ENCODE data around the gene ZNF568. TPM values are rescaled to one million over a fixed set of nuclear protein-coding genes. Genes with fewer than 3 reads are reported as not detected.

Gene ZNF568
- total RNA-seq, 4 donors from 2014 or later: 5.6 to 13.2 (median 8.4) TPM

- peak in 2 of 3 donors; percentile 70 to 78 for TF ChIP-seq CTCF (IDR thresholded peaks at IDR 0.05)
- peak; percentile 56 for DNase-seq (ENCODE audit: low spot score)
- peak; percentile 99 for ATAC-seq (ENCODE audit: low FRiP score)
These were observed 57.1 kb downstream of the ZNF568 start for GRCh38 chr19:36973021-36973843.

DNA sequence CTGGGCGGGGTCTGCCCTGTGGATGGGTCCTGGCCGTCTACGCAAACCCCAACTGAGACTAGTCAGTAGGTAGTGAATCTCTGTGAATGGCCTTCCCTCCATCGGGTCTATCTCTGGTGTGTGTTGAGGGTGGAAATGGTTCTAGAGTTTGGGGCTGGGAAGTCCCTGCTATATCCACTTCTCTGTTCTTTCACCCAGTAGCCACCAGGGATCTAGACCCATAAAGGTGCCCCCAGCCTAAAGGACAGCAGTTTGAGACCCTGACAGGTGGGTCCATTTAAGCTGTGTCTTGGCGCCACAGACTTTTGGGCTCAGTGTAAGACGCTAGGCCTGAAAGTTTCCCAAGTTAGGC, 57.7 kb downstream of the ZNF568 start:
- ATAC-seq (ENCODE audit: low FRiP score) (no peak), DNase-seq (ENCODE audit: low spot score) (no peak)
- no peak for TF ChIP-seq CTCF (IDR thresholded peaks at IDR 0.05)

- no peak for TF ChIP-seq CTCF (IDR thresholded peaks at IDR 0.05)
- ATAC-seq (ENCODE audit: low FRiP score) (no peak), DNase-seq (ENCODE audit: low spot score) (no peak)
These were observed 70.0 kb downstream of the ZNF568 start for GRCh38 chr19:36986131-36986530.

DNA sequence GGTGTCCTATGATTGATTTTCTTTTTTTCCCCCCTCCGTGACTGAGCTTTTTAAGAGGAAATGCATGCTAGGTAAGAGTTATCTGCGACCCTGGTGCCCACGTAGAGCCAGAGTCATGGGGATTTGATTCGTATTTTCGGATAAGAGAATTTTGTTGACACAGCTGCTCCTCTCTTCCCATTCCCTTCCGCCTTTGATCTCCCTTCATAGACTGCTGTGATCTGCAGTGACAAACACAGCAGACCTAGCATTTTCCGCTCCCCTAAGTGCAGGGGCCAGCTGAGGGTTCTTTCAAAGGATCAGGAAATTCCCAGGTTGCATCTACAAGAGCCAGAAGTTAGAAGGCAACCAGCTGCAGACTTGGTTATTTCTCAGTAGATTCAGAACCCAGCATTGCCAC, 70.5 kb downstream of the ZNF568 start:
- TF ChIP-seq CTCF (IDR thresholded peaks at IDR 0.05): no peak
- DNase-seq (ENCODE audit: low spot score): no peak
- no peak for ATAC-seq (ENCODE audit: low FRiP score)

DNA sequence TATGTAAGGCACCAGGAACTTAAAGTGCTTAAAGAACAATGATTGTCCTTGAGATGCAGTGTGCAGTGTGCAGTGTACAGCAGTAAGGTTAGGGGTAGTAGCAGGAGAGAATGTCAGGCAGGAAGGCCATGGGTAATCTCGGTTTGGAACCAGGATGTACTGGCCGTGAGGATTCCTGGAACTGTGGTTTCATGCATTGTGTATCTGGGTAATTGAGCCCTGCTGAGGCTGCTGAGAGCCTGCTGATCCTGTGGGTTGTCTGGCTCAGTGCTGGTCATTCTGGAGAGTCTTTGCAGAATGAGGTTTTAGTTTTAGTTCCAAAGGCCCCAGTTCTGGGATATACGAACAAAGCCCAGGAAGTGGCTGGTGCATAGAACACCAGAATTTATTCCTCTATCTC, 71.0 kb downstream of the ZNF568 start:
- no peak for TF ChIP-seq CTCF (IDR thresholded peaks at IDR 0.05)
- no peak for ATAC-seq (ENCODE audit: low FRiP score)

DNA sequence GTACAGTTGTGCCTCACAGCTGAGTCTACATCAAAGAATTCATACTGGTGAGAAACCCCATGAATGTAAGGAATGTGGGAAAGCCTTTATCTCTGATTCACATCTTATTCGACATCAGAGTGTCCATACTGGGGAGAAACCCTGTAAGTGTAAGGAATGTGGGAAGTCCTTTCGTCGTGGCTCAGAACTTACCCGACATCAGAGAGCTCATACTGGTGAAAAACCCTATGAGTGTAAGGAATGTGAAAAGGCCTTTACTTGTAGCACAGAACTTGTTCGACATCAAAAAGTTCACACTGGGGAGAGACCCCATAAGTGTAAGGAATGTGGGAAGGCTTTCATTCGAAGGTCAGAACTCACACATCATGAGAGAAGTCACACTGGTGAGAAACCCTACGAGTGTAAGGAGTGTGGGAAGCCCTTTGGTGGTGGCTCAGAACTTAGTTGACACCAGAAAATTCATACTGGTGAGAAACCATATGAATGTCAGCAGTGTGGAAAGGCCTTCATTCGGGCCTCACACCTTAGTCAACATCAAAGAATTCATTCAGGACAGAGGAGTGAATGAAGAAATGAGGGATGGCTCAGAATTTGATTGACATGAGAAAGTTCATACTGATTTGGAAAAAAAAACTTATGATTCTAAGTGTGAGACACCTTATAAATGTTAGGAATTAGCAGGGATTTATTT, 81.2 kb downstream of the ZNF568 start:
- ATAC-seq (ENCODE audit: low FRiP score) (no peak), DNase-seq (ENCODE audit: low spot score) (no peak)
- no peak for TF ChIP-seq CTCF (IDR thresholded peaks at IDR 0.05)

More for the DNA sequence above, 71.0 kb downstream of the ZNF568 start:
- no peak for DNase-seq (ENCODE audit: low spot score)

DNA sequence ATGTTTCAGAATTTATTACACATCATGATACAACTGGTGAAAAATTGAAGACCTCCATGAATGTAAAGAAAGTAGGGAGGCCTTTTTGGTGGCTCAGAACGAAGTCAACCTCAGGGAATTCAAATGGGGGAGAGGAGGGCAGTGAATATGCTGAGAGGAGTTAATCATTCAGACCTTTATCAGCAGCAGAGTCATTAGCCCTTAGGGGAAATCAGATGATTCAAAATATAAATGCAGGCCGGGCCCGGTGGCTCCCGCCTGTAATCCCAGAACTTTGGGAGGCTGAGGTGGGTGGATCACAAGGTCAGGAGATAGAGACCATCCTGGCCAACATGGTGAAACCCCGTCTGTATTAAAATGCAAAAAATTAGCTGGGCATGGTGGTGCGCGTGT, 81.7 kb downstream of the ZNF568 start:
- ATAC-seq (ENCODE audit: low FRiP score): no peak
- TF ChIP-seq CTCF (IDR thresholded peaks at IDR 0.05): no peak

More for the DNA sequence above, 81.7 kb downstream of the ZNF568 start:
- DNase-seq (ENCODE audit: low spot score): no peak
